Activated naive CD4-positive, alpha-beta T cell treated with anti-CD3 and anti-CD28 coated beads, Interleukin-2, amount 10 ng/mL, durations not matched to agents 5 hours and 36 hours (primary cell): Measurements from ENCODE around the gene KCNJ12. TPM values are rescaled to one million over a fixed set of nuclear protein-coding genes. Genes with fewer than 3 reads are reported as not detected.

ENCODE experiments used
- total RNA-seq, 2 experiments: library from RNA; stranded (reverse); gene quantifications; one replicate each; pipeline ENCODE4 v1.2.3, GENCODE V29; 2021

KCNJ12 gene
- under 1 TPM in 1 of 2 experiments, not detected in 1; 0.05 TPM for total RNA-seq

DNA sequence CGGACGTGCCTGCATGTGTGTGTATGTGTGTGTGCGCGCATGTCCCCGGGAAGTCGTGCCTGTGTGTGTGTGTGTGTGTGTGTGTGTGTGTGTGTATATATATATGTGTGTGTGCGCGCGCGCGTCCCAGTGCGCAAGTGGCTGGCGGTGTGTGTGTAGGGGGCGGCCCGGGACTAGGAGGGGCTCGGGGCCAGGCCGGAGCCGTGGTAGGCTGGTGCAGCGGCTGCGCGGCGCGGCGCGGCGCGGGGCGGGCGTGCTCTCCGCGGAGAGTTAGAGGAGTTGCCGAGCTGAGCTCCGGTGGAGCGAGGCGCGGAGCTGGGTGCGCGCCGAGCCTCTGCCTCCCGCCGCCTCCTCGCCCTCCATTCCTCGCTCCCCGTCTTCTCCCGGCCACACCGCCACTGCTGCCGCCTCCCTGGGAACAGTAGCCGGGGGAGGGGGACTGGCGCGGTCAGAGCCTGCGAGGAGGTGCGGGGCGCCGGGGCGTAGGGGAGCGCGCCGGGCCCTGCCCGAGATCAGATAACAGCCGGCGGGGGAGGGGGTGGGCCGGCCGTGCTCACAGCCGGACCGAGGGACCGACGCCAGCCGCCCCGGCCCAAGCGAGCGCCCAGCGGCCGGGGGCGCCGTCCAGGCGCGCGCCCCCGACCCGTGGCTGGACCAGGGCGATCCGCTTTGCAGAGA is at the start of gene KCNJ12:
TSS of gene KCNJ12 (plus strand) at position 277 of the 678 bp plus-strand sequence. CDS start 38,986 bp downstream, outside the sequence.

Other genes starting within 250 kb of the KCNJ12 start
- gene DHRS7B, start 249.4 kb upstream of the KCNJ12 start, total RNA-seq, result 10 to 100 TPM; 11.5 to 13.5 TPM
- 10 to 100 TPM; 20.3 to 21.2 TPM for gene TMEM11, start 162.2 kb upstream of the KCNJ12 start, total RNA-seq
- gene NATD1, start 122.9 kb upstream of the KCNJ12 start, total RNA-seq, result 1 to 10 TPM; 7.2 to 7.5 TPM
- gene MAP2K3, start 91.6 kb upstream of the KCNJ12 start, total RNA-seq, result 10 to 100 TPM; 60.4 to 64.4 TPM